Amniotic stem cell (primary cell): ENCODE data around the gene NPSR1.

ENCODE experiments used
- DNase-seq: peaks from one replicate; lab custom pipeline; 2025; lab: John Stamatoyannopoulos, UW

The NPSR1 gene

GRCh38 chr7:34720289-34720688 is 62.3 kb downstream of the NPSR1 start:
- DNase-seq: no peak

GRCh38 chr7:34723338-34723737 is 65.3 kb downstream of the NPSR1 start:
- no peak for DNase-seq

- no peak for DNase-seq
Measured at GRCh38 chr7:34723866-34724490, 66.0 kb downstream of the NPSR1 start.

GRCh38 chr7:34726221-34726620 is 68.2 kb downstream of the NPSR1 start:
- no peak for DNase-seq

GRCh38 chr7:34727464-34727995 is 69.5 kb downstream of the NPSR1 start:
- DNase-seq: no peak

- DNase-seq: no peak
Measured at GRCh38 chr7:34728156-34728555, 70.1 kb downstream of the NPSR1 start.

GRCh38 chr7:34734771-34735170 is 76.8 kb downstream of the NPSR1 start:
- no peak for DNase-seq

- DNase-seq: no peak
Measured at GRCh38 chr7:34735526-34735925, 77.5 kb downstream of the NPSR1 start.

GRCh38 chr7:34739651-34740300 is 81.8 kb downstream of the NPSR1 start:
- no peak for DNase-seq

- DNase-seq: no peak
Measured at GRCh38 chr7:34740840-34741239, 82.8 kb downstream of the NPSR1 start.

- no peak for DNase-seq
Measured at GRCh38 chr7:34747176-34747781, 89.3 kb downstream of the NPSR1 start.

- no peak for DNase-seq
Measured at GRCh38 chr7:34747867-34748727, 90.1 kb downstream of the NPSR1 start.

GRCh38 chr7:34748728-34749089 is 90.7 kb downstream of the NPSR1 start:
- DNase-seq: no peak

- DNase-seq: no peak
Measured at GRCh38 chr7:34749446-34749845, 91.4 kb downstream of the NPSR1 start.

- DNase-seq: no peak
Measured at GRCh38 chr7:34750209-34750608, 92.2 kb downstream of the NPSR1 start.

- DNase-seq: no peak
Measured at GRCh38 chr7:34750636-34751035, 92.6 kb downstream of the NPSR1 start.

GRCh38 chr7:34751725-34752643 is 94.0 kb downstream of the NPSR1 start:
- DNase-seq: no peak

GRCh38 chr7:34752929-34753328 is 94.9 kb downstream of the NPSR1 start:
- DNase-seq: no peak

GRCh38 chr7:34755008-34755407 is 97.0 kb downstream of the NPSR1 start:
- DNase-seq: no peak

GRCh38 chr7:34756025-34756437 is 98.0 kb downstream of the NPSR1 start:
- no peak for DNase-seq

- no peak for DNase-seq
Measured at GRCh38 chr7:34756691-34757090, 98.7 kb downstream of the NPSR1 start.
